Measurements from ENCODE around the gene GRIN2A.

The GRIN2A gene

DNA sequence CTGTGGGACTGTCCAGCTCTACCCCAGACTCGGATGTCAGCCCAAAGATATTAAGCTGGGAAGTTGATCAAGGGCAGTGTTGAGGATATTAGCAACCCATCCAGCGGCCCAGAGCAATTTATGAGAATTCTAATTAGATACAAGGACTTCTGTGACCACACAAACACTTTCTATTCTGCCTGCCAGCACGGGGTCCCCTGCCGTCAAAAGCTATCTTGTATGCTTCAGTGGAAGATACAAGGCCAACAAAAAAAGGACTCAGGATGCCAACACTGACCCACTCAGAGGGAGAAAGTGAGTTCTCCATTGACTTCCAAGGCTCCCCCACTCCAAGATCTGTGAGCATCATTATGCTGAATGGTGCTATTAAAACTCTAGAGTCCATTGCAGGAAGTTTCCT lies 390.7 kb downstream of the GRIN2A start:
- H3K9me3 ChIP-seq (ENCODE audit: severe bottlenecking) = no peaks in the 10 kb centered on the region
- TF ChIP-seq, protein P1, sequence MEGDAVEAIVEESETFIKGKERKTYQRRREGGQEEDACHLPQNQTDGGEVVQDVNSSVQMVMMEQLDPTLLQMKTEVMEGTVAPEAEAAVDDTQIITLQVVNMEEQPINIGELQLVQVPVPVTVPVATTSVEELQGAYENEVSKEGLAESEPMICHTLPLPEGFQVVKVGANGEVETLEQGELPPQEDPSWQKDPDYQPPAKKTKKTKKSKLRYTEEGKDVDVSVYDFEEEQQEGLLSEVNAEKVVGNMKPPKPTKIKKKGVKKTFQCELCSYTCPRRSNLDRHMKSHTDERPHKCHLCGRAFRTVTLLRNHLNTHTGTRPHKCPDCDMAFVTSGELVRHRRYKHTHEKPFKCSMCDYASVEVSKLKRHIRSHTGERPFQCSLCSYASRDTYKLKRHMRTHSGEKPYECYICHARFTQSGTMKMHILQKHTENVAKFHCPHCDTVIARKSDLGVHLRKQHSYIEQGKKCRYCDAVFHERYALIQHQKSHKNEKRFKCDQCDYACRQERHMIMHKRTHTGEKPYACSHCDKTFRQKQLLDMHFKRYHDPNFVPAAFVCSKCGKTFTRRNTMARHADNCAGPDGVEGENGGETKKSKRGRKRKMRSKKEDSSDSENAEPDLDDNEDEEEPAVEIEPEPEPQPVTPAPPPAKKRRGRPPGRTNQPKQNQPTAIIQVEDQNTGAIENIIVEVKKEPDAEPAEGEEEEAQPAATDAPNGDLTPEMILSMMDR (IDR thresholded peaks at IDR 0.05; ENCODE audit: poor library complexity, severe bottlenecking) = no peak
- no peaks in the 10 kb centered on the region for H3K27me3 ChIP-seq (ENCODE audit: insufficient read depth, poor library complexity, severe bottlenecking)
- no peaks in the 10 kb centered on the region for H3K36me3 ChIP-seq (ENCODE audit: low read depth)
- no peak for ATAC-seq (ENCODE audit: low read depth)
- H3K4me3 ChIP-seq (ENCODE audit: severe bottlenecking) = no peak overlapping the region
- no peak for DNase-seq (ENCODE audit: low spot score)
- H3K4me1 ChIP-seq (ENCODE audit: insufficient read depth, poor library complexity, severe bottlenecking) = no peaks in the 10 kb centered on the region
- H3K27ac ChIP-seq (ENCODE audit: poor library complexity, severe bottlenecking) = no peak overlapping the region

DNA sequence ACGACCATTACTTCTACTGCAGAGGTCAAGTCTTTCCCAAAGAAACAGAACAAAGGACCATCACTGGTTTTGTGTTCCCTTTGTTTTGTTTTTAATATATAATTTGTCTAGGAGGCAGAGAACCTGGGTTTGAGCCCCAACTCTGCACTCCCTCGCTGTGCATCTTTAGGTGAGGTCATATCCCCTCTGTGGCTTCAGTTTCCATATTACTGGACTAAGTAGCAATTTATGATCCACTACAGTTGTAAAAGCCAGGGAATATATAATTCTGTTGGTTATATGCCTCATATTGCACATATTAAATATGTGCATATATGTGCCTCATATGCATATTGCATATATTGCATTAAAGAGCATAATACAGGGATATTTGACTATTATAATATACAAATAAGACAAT lies 392.0 kb downstream of the GRIN2A start:
- ATAC-seq (ENCODE audit: low read depth) = no peak

GRCh38 chr16:9787717-9788116 lies 394.5 kb downstream of the GRIN2A start:
- H3K27me3 ChIP-seq (ENCODE audit: insufficient read depth, poor library complexity, severe bottlenecking) = no peaks in the 10 kb centered on the region
- H3K27ac ChIP-seq (ENCODE audit: poor library complexity, severe bottlenecking) = no peak overlapping the region
- H3K36me3 ChIP-seq (ENCODE audit: low read depth) = no peaks in the 10 kb centered on the region
- H3K4me1 ChIP-seq (ENCODE audit: insufficient read depth, poor library complexity, severe bottlenecking) = no peaks in the 10 kb centered on the region
- TF ChIP-seq, protein P1 (IDR thresholded peaks at IDR 0.05; ENCODE audit: poor library complexity, severe bottlenecking) = no peak
- no peak overlapping the region for H3K4me3 ChIP-seq (ENCODE audit: severe bottlenecking)
- no peaks in the 10 kb centered on the region for H3K9me3 ChIP-seq (ENCODE audit: severe bottlenecking)
- ATAC-seq (ENCODE audit: low read depth) (no peak), DNase-seq (ENCODE audit: low spot score) (no peak)

More for the DNA sequence above, 392.0 kb downstream of the GRIN2A start:
- Histone ChIP-seq H3K4me1 (ENCODE audit: insufficient read depth, poor library complexity, severe bottlenecking) (no peaks in the 10 kb centered on the region), H3K27ac (ENCODE audit: poor library complexity, severe bottlenecking) (no peak overlapping the region), H3K4me3 (ENCODE audit: severe bottlenecking) (no peak overlapping the region), H3K36me3 (ENCODE audit: low read depth) (no peaks in the 10 kb centered on the region), H3K9me3 (ENCODE audit: severe bottlenecking) (no peaks in the 10 kb centered on the region), H3K27me3 (ENCODE audit: insufficient read depth, poor library complexity, severe bottlenecking) (no peaks in the 10 kb centered on the region)
- DNase-seq (ENCODE audit: low spot score) = no peak
- TF ChIP-seq, protein P1 (IDR thresholded peaks at IDR 0.05; ENCODE audit: poor library complexity, severe bottlenecking) = no peak

GRCh38 chr16:9780831-9781230 lies 401.4 kb downstream of the GRIN2A start:
- Histone ChIP-seq H3K27me3 (ENCODE audit: insufficient read depth, poor library complexity, severe bottlenecking) (no peaks in the 10 kb centered on the region), H3K4me1 (ENCODE audit: insufficient read depth, poor library complexity, severe bottlenecking) (no peaks in the 10 kb centered on the region), H3K27ac (ENCODE audit: poor library complexity, severe bottlenecking) (no peak overlapping the region), H3K4me3 (ENCODE audit: severe bottlenecking) (no peak overlapping the region), H3K36me3 (ENCODE audit: low read depth) (no peaks in the 10 kb centered on the region), H3K9me3 (ENCODE audit: severe bottlenecking) (no peaks in the 10 kb centered on the region)
- DNase-seq (ENCODE audit: low spot score) (no peak), ATAC-seq (ENCODE audit: low read depth) (no peak)
- TF ChIP-seq, protein P1 (IDR thresholded peaks at IDR 0.05; ENCODE audit: poor library complexity, severe bottlenecking) = no peak

GRCh38 chr16:9778849-9779248 lies 403.4 kb downstream of the GRIN2A start:
- Histone ChIP-seq H3K27ac (ENCODE audit: poor library complexity, severe bottlenecking) (no peak overlapping the region), H3K9me3 (ENCODE audit: severe bottlenecking) (no peaks in the 10 kb centered on the region), H3K4me1 (ENCODE audit: insufficient read depth, poor library complexity, severe bottlenecking) (no peaks in the 10 kb centered on the region), H3K4me3 (ENCODE audit: severe bottlenecking) (no peak overlapping the region), H3K27me3 (ENCODE audit: insufficient read depth, poor library complexity, severe bottlenecking) (no peaks in the 10 kb centered on the region), H3K36me3 (ENCODE audit: low read depth) (no peaks in the 10 kb centered on the region)
- TF ChIP-seq, protein P1 (IDR thresholded peaks at IDR 0.05; ENCODE audit: poor library complexity, severe bottlenecking) = no peak
- ATAC-seq (ENCODE audit: low read depth) (no peak), DNase-seq (ENCODE audit: low spot score) (no peak)
